GM18511 (cell line): ENCODE data around the gene WDR86.

Experiments used
- ATAC-seq: cut with Tn5 transposase; IDR thresholded peaks from one replicate; pipeline ENCODE4 v1.9.1; 2021; ENCODE audit warnings: mild to moderate bottlenecking, moderate library complexity; ENCODE audit not compliant: unreplicated experiment

WDR86 gene

GRCh38 chr7:151352512-151352911 is 57.3 kb downstream of the WDR86 start:
- ATAC-seq: no peak

GRCh38 chr7:151351967-151352366 is 57.9 kb downstream of the WDR86 start:
- peak; percentile 31 for ATAC-seq

GRCh38 chr7:151351027-151351426 is 58.8 kb downstream of the WDR86 start:
- no peak for ATAC-seq

GRCh38 chr7:151349507-151349853 is 60.4 kb downstream of the WDR86 start:
- ATAC-seq: peak; percentile 54

GRCh38 chr7:151348970-151349369 is 60.9 kb downstream of the WDR86 start:
- ATAC-seq: no peak

- no peak for ATAC-seq
Measured at GRCh38 chr7:151347200-151347599, 62.6 kb downstream of the WDR86 start.

- no peak for ATAC-seq
Measured at GRCh38 chr7:151346470-151346769, 63.4 kb downstream of the WDR86 start.

GRCh38 chr7:151345576-151346469 is 64.0 kb downstream of the WDR86 start:
- ATAC-seq: no peak

GRCh38 chr7:151343516-151343915 is 66.3 kb downstream of the WDR86 start:
- ATAC-seq: no peak

GRCh38 chr7:151342811-151343210 is 67.0 kb downstream of the WDR86 start:
- ATAC-seq: no peak

GRCh38 chr7:151342102-151342646 is 67.7 kb downstream of the WDR86 start:
- ATAC-seq: peak; percentile 64

- ATAC-seq: peak; percentile 64
Measured at GRCh38 chr7:151341357-151342101, 68.3 kb downstream of the WDR86 start, which contains the start of gene NUB1. TSS of gene NUB1 (plus strand) at chr7:151341812. CDS start at chr7:151345350, 3,538 bp downstream.

- ATAC-seq: no peak
Measured at GRCh38 chr7:151340794-151341356, 69.0 kb downstream of the WDR86 start.

- ATAC-seq: peak; percentile 44
Measured at GRCh38 chr7:151339651-151340382, 70.0 kb downstream of the WDR86 start.

GRCh38 chr7:151338809-151339208 is 71.0 kb downstream of the WDR86 start:
- no peak for ATAC-seq

GRCh38 chr7:151337346-151337745 is 72.5 kb downstream of the WDR86 start:
- ATAC-seq: no peak

GRCh38 chr7:151336027-151336708 is 73.7 kb downstream of the WDR86 start:
- no peak for ATAC-seq

- no peak for ATAC-seq
Measured at GRCh38 chr7:151334628-151335027, 75.2 kb downstream of the WDR86 start.
